Measurements from ENCODE around the gene PKP1. TPM values are rescaled to one million over a fixed set of nuclear protein-coding genes. Genes with fewer than 3 reads are reported as not detected.

The PKP1 gene
- total and polyA plus RNA-seq, 2 experiments from 2014 or later: 0.19 to 0.83 TPM

GRCh38 chr1:201251411-201251810 is 31.9 kb upstream of the PKP1 start:
- Histone ChIP-seq H3K79me2 (replicated peaks; ENCODE audit: insufficient read depth) (no peaks in the 10 kb centered on the region), H3K27me3 (ENCODE audit: insufficient read depth) (no peaks in the 10 kb centered on the region), H3F3A (replicated peaks; ENCODE audit: low read depth) (no peaks in the 10 kb centered on the region), H3K27ac (ENCODE audit: low read depth) (no peak overlapping the region), H3K4me3 (no peak overlapping the region), H2AFZ (no peak overlapping the region), H3K4me1 (ENCODE audit: insufficient read depth) (no peaks in the 10 kb centered on the region), H3K4me2 (no peak overlapping the region), H3K36me3 (ENCODE audit: insufficient read depth) (no peaks in the 10 kb centered on the region), H3K9me2 (ENCODE audit: insufficient read depth) (no peaks in the 10 kb centered on the region), H4K20me1 (replicated peaks; ENCODE audit: insufficient read depth) (no peaks in the 10 kb centered on the region)
- H3K27me3 Mint-ChIP-seq (ENCODE audit: insufficient read depth, low read depth, poor library complexity): peaks cover 2% of the 10 kb centered on the region
- no peak for TF ChIP-seq ETS1 (IDR thresholded peaks at IDR 0.05)
- no peak for TF ChIP-seq ZNF462 (CRISPR knock-in tag; IDR thresholded peaks at IDR 0.05)
- ATAC-seq (no peak), DNase-seq (ENCODE audit: low spot score) (no peak)
- H3K4me1 Mint-ChIP-seq: no peaks in the 10 kb centered on the region; the same call in 2 of the 3 replicates
- H3K36me3 Mint-ChIP-seq (ENCODE audit: low read depth): no peaks in the 10 kb centered on the region
- no peak overlapping the region for H3K27ac Mint-ChIP-seq
- no peaks in the 10 kb centered on the region for H3K9me3 Mint-ChIP-seq
- H3K4me3 Mint-ChIP-seq: no peak overlapping the region

GRCh38 chr1:201251851-201252430 is 31.4 kb upstream of the PKP1 start:
- no peaks in the 10 kb centered on the region for H3K4me1 ChIP-seq (ENCODE audit: insufficient read depth)
- DNase-seq (ENCODE audit: low spot score) (no peak), ATAC-seq (no peak)
- H3K27me3 ChIP-seq (ENCODE audit: insufficient read depth): no peaks in the 10 kb centered on the region
- H2AFZ ChIP-seq: no peak overlapping the region
- no peak overlapping the region for H3K4me3 ChIP-seq
- no peaks in the 10 kb centered on the region for H3F3A ChIP-seq (replicated peaks; ENCODE audit: low read depth)
- H3K79me2 ChIP-seq (replicated peaks; ENCODE audit: insufficient read depth): no peaks in the 10 kb centered on the region
- H3K4me1 Mint-ChIP-seq: no peaks in the 10 kb centered on the region; the same call in 2 of the 3 replicates
- no peak overlapping the region for H3K4me2 ChIP-seq
- no peaks in the 10 kb centered on the region for H3K36me3 Mint-ChIP-seq (ENCODE audit: low read depth)
- no peak overlapping the region for H3K27ac ChIP-seq (ENCODE audit: low read depth)
- no peaks in the 10 kb centered on the region for H3K9me3 Mint-ChIP-seq
- peaks cover 2% of the 10 kb centered on the region for H3K27me3 Mint-ChIP-seq (ENCODE audit: insufficient read depth, low read depth, poor library complexity)
- H3K27ac Mint-ChIP-seq: no peak overlapping the region
- H3K9me2 ChIP-seq (ENCODE audit: insufficient read depth): no peaks in the 10 kb centered on the region
- H4K20me1 ChIP-seq (replicated peaks; ENCODE audit: insufficient read depth): no peaks in the 10 kb centered on the region
- no peaks in the 10 kb centered on the region for H3K36me3 ChIP-seq (ENCODE audit: insufficient read depth)
- no peak overlapping the region for H3K4me3 Mint-ChIP-seq
- TF ChIP-seq NANOG (IDR thresholded peaks at IDR 0.05; ENCODE audit: borderline replicate concordance): no peak
- TF ChIP-seq EZH2phosphoT487 (IDR thresholded peaks at IDR 0.05; ENCODE audit: unreplicated experiment): no peak
- no peak for TF ChIP-seq JUNB (IDR thresholded peaks at IDR 0.05; ENCODE audit: unreplicated experiment)
- no peak for TF ChIP-seq CREB1 (CRISPR knock-in tag; IDR thresholded peaks at IDR 0.05; ENCODE audit: low read depth)
- TF ChIP-seq STAT1 (IDR thresholded peaks at IDR 0.05; ENCODE audit: unreplicated experiment): no peak
- TF ChIP-seq EZH2 (IDR thresholded peaks at IDR 0.05; ENCODE audit: low read depth, unreplicated experiment): no peak
- TF ChIP-seq CTCF (conservative IDR thresholded peaks at IDR 0.05; ENCODE audit: low read depth in 2 of 2): no peak
